ENCODE measurements around the gene CNTNAP5.

The CNTNAP5 gene

DNA sequence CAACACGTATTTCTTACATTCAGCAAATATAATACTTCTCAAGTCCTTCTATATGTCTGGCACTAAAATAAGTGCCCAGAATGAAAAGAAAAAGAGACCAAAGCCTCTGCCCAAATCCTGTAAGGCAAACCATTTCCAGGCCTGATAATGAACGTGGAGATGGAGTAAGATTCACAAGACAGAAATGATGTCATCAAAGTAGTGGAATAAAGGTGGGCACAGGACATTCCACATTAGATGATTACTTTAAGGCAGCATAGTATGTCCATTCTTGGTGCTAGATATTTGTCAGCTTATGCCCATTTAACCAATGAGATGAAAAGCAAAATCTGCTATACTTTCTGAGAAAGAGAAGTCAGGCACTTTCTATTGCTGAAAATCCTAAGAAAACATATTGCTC lies 38.5 kb downstream of the CNTNAP5 start:
- DNase-seq (ENCODE audit: low spot score), result no peak

DNA sequence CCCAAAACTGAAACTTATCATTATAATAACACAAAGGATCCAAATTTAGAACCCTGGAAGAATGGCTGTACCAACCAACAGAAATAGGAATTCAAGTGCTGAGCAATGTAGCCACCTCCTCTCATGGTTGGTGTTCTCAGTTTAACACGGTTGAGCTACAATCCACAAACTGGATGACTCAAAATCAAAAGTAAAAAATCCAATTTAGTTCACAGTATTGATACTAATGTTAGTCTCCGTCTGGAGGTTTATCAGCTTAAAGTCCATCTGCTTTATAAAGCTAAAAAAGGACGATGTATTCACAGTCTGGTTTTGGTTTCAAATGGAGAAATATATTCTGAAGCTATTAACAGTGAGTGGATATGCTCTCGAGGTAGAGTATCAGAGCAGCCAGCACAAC lies 40.5 kb downstream of the CNTNAP5 start:
- DNase-seq (ENCODE audit: low spot score), result no peak

DNA sequence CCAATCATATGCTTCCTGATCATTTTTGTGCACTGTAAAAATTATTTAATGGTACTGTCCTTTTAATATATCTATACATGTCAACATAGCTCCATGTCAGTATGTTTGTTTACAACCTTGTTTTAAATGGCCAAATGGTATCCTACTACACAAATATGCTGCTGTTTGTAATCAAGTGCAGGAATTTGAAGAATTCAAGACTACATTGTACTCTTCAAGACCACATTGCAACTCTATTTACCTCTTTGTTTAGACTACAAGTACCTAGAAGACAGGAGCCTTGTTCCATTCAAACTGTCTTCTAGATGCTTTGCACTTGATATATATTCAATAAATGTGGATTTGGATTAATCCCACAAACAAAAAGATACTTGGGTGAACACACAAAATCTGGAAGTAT lies 41.7 kb downstream of the CNTNAP5 start:
- no peak for DNase-seq (ENCODE audit: low spot score)

DNA sequence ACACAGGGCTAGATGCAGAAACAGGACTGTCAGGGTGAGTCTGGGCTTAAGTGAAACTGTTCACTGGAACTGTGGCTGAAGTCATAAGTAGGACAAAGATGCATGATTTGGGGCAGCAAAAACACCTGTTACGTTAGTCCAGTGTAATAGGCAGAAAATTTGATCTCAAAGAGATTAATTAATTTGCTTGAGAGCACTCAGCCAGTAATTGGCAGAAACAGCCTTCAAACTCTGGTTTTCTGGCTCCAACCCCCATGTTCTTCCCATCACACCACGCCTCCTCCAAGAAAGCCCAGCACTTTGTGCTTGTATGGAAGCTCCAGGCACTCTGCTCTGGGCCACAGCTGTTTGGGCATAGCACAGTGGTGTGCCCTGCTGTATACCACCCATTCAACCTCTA lies 54.0 kb downstream of the CNTNAP5 start:
- no peak for DNase-seq (ENCODE audit: low spot score)

DNA sequence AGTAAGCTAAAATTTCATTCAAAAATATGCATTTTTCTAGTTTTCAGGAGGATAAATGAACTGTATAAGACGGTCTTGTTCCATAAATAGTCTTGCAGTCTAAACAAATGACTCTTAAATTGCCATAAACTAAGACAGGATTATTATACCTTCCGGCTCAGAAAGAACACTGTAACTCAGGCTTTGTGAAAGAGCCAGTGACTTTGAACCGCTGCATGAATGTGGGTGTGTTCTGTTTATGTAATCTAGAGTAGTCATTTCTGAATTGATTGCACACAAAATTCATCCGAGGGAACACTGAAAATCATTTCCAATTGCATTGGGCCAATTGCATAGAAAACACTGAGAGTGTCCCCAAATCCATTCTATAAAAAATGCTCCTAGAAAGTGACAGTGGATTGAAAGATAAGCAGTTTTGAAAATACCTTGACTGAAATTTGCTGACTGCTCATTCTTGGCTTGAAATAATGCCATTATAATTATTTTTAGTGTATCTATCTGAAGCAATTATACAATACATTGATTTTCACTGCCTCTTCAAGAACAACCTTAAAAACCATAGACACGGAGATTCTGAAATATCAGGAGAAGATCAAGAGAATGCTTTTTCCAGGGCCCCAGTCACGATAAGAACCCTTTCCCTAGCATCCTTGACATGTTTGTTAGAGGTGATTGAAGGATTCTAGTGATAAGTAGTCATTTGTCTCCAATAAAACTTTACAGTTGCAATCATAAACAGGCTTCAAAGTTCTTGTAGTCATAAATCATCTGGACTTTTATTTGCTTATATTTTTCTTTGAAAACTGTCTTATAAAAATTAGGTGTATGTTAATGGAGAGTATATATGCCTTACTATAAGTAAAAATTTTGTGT lies 55.4 kb downstream of the CNTNAP5 start:
- no peak for DNase-seq (ENCODE audit: low spot score)

DNA sequence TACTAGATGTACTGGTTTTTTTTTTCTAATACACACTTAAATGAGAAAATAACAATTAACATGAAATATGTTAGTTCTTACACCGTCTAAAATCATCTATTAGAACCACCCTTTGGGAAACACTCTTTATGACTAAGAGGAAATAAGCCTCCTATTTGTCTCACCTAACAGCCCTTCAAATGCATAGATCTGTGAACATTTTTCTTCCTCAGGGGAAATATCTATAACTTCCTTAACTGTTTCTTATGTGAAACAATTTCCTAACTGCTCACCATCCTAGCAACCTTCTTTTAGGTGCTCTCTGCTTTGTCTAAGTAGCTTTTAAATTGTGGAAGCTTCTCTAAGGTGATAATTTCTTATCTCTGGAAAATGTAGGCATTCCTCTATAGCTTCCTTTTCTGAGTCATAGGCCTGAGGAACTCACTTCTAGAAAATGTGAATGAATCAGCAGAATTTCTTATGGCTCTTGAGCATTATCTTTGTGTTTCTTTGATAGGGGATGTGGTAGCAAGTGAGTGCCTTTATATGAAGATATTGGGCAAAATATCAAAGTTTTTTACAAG lies 56.1 kb downstream of the CNTNAP5 start:
- peak; percentile 37 for DNase-seq (ENCODE audit: low spot score)

DNA sequence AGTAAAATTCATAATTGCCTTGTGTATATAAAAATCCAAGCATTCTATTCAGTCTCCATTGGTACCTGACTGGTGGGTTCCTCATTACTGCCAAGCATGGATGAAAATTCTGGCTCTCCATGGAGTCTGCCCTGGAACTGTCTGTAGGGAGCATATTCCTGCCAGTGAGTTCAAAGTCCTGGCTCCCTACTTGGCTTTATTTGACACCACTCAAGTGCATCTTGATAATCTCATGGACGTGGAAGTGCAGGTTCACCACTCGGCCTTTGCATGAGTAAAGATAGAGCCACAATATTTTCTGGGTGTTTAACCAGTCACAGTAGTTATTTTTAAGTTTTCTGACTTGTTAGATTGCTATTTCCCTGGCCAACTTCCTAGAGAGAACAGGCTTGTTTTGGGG lies 63.5 kb downstream of the CNTNAP5 start:
- DNase-seq (ENCODE audit: low spot score), result no peak

DNA sequence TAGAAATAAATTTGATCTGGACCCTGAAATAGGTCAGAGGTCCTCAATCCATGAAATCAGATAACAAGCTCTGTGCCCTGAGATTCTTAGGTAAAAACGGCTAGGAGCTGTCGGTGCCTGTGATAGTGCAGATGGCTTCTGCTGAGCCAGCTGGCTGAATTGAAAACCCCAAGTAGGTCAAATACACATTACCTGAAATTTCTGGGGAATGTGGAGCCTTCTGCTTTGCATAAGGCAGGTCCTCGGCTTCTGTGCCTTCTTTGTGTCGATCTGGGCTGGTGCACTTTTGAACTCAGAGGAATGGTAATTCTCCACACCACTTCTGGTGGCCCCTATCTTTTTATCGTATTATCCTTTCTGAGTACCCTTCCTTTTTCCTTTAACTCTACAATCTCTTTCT lies 66.6 kb downstream of the CNTNAP5 start:
- DNase-seq (ENCODE audit: low spot score), result no peak

DNA sequence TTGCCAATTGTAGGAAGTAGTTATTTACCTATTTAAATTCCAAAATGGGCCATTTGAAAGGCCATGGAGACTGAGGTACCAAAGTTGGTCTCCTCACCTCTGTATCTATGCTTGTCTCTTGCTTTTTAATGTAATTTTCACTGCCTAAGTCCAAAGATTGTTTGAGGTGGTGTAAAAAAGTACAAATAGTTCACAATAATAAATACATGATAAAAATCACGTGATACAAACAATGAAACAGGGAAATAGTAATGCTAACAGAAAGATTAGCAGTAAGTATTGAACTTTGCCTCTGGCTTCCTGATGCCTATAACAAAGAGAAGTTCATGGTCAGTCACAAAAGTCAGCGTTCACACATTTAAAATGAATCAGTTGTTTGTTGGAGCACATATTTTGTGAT lies 67.6 kb downstream of the CNTNAP5 start:
- DNase-seq (ENCODE audit: low spot score), result no peak

DNA sequence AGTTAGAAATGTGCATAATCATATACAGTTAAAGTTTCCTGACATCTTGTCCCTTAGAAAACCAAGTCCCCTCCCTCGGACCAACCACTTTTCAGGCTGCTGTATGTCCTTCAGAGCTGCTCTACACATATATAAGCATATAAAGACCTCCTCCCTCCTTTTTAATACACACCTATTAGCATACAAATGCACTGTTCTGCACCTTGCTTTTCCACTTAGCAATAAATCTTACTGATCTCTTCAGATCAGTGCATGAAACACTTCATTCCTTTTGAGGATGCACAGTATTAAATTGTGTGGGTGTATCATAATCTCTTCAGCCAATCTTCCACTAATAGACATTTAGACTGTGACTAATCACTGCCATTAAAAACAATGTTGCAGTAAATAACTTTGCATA lies 79.8 kb downstream of the CNTNAP5 start:
- DNase-seq (ENCODE audit: low spot score), result no peak

DNA sequence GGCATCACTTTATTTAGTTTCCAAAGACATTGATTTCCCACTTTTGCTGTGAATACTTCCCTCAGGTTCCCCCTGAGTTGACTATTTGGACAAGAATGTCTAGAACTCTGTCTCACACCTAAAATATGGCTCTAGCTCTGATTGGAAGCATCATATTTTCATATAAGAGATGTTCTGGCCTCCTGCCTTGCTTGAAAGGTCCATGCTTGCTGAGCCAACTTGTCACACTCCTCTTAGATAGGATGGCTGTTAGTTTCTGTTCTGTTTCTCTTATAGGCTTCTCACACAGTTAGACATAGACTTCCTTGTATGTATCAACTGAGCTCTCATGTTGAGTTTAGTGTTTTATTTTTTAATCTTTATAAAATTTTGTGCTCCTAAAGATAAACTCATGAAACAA lies 87.1 kb downstream of the CNTNAP5 start:
- no peak for DNase-seq (ENCODE audit: low spot score)

DNA sequence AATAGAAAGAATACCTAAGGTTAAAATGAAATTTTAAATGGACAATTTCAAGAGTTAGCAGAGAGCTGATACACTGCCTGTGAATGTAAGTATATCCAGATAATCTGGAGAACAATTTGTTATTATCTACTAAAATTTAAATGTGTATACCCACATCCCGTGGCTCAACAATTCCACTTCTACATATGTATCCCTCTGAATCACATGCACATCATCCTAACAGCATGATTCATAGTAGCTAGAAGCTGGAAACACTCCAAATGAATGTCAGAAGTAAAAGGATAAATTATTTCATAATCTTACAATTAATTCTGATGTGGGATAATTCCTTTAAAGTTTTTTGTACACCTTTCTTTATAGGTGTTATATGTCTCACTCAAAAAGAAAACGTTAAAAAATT lies 87.9 kb downstream of the CNTNAP5 start:
- peak; percentile 28 for DNase-seq (ENCODE audit: low spot score)

DNA sequence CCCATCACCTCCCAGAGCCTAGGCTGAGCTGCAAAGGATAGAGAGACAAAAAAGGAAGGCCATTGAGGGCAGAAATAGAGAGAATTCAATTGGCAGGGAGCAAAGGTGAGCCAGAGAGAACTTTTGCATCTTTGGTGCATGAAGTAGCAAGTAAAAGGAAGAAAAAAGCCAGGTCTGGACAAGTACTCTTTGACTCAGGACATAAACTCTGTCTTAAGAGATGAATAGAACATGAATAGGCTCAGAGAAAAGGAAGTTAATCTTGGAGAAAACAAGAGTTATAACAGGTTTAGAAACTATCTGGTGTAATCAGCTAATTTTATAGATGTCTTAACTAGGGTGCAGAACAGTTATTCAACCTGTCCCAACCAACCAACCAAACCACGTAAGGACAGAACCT lies 95.2 kb downstream of the CNTNAP5 start:
- DNase-seq (ENCODE audit: low spot score), result no peak

DNA sequence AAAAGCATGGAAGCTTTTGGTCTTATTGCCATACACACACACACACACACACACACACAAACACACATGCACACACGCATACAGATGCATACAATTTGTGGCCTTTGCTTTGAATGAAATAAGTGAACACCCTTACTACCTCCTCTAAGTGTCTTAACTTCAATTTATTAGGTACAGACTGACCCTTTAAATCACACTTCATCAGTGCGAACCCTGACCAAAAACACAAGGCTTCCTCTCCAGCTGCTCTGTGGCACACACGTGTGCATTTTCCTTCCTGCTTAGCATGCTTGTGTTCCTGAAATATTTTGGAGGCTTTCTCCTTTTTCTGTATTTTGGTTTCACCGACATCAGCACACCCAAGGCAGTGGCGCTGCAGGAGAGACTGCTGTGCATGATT lies 96.0 kb downstream of the CNTNAP5 start:
- no peak for DNase-seq (ENCODE audit: low spot score)

DNA sequence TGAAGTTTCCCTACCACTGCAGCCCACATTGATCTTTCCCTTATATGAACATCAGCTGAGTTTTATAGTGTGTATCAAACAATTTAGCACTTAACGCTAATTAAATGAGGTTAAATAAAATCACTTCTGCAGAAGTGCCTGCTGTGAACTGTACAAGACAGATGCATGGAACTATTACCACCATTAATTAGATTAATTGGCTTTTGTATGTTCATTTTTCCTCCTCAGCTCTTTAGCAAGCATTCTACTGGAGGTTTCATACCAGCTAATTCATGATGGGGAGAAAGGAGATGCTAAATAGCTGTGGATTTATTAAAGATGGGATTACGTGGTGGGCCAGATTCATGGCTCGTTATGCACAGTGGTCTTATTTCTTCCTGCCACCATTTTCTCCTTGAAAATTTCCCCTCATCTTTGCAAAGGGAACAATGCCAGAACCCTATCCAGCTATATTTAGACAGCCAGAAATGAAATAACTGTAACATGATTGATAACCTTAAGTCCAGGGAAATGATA lies 96.7 kb downstream of the CNTNAP5 start:
- no peak for DNase-seq (ENCODE audit: low spot score)

DNA sequence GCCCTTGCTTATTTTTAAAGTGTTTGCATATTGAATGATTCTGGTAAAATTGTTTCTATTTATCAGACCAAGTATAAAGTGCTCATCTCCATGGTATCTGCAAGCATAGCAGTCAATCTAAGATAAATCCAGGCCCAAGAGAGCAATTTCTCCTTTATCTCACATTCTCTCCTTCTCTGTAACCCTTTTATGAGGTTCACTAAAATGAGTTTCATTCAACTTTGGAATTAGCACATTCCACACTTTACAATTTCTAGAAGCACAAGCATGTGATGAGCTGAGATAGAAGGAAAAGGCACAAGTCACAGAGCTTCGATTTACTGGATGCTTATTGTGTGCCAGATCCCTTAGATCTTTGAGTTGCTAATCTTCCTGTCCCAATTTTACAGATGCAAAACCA lies 97.3 kb downstream of the CNTNAP5 start:
- no peak for DNase-seq (ENCODE audit: low spot score)

DNA sequence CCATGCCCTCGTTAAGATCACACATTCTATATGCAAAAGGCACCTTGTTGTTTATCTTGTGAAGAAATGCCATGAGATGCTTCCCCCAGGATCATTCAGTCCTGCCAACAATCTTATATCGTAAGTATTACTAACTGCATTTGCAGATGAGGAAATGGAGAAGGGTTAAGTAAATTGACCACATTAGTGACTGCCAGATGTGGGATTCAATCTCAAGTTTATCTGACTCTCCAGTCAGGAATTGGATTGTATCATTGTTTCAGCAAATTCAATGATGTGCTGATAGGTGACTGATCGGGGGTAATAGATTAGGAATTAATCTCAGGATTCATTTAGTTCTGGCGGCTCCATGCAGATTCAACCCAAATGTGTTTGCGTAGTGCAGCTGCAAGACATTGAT lies 106.2 kb downstream of the CNTNAP5 start:
- DNase-seq (ENCODE audit: low spot score), result no peak

DNA sequence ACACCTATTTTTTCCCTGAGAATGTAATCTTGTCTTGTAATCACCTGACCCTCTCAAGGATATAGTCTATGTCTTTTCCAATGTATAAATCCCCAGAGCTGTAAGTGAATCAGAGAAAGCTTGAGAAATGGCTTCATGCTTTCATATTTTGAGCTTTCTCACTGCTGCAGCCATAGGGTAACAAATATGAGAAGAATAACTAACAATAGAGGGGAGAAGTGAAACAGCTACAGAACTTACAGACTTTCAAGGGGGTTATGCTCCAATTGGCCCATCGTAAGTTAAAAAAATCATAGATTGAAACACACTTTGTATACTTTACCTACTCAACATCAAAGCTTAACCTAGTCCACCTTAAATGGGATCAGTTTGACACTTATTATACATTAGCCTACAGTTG lies 111.0 kb downstream of the CNTNAP5 start:
- DNase-seq (ENCODE audit: low spot score), result no peak

DNA sequence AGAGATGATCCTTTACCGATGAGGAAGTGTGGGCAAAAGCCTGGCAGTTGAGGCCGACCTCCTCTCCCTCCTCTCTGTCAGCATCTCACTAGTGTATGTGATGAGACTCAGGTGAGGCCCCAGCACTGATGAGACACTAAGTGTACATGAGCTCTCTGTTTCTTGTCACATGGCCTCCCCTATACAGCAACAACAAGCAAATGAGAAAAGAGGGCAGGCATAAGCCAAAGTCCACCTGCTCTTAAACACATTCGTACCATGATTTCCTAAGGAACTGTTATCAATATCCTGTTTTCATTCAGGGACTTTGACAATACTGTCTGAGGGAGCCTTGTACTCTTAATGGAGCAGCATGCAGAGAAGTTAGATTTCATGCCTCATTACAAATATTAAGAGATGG lies 113.0 kb downstream of the CNTNAP5 start:
- DNase-seq (ENCODE audit: low spot score), result no peak

DNA sequence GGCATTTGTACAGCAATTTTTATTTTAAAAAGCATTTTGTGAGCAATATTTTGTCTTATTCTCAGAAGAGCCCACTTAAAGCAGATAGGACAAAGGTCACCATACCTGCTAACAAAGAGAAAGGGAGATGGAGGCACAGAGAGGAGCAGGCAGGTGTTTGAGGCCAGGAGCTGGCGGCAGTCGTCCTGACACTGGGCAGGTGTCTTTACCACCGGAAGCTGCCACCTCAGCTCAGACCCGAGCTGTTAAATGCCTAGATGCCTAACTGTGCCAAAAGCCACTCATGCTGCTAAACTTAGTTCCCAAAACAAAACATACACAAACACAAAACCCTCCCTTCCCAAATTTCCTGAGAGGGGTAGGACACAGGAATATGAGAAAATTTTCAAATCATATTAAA lies 120.9 kb downstream of the CNTNAP5 start:
- DNase-seq (ENCODE audit: low spot score), result no peak

DNA sequence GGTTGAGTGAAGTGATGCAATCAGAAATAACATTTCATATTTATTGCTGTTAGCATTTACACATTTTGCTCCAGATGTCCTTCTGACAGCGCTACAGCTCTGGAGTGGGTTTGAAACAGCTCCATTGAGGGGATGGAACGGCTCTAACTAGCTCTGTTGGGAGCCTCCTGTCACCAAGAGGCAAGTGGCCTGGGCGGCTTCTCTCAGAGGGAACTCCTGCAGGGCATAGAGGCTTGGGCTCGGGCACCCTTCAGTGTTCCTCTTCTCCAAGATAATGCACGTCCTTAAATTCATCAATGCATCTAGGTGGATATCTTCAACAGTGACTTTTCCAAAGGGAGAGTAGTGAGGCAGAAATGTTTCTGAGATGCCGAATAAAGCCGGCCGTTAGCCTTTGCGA lies 122.5 kb downstream of the CNTNAP5 start:
- no peak for DNase-seq (ENCODE audit: low spot score)

DNA sequence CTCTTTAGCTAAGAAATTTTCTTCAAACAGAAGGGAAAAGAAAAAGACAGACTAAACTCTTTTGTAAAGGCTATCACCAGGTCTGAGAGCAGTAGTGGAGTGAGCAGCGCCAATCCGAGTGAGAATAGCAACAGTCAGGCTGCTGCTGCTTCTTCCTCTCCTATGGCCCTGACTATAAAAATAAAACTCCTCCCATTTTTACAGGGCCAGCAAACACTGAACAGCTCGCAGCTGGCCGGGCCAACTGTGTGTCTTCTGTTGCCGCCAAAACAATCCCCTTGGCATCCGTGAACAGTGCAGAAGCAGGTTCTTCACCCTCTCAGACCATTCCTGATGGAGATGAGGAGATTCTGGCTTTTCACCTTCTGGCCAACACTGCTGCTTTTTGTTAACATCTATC lies 124.5 kb downstream of the CNTNAP5 start:
- no peak for DNase-seq (ENCODE audit: low spot score)

DNA sequence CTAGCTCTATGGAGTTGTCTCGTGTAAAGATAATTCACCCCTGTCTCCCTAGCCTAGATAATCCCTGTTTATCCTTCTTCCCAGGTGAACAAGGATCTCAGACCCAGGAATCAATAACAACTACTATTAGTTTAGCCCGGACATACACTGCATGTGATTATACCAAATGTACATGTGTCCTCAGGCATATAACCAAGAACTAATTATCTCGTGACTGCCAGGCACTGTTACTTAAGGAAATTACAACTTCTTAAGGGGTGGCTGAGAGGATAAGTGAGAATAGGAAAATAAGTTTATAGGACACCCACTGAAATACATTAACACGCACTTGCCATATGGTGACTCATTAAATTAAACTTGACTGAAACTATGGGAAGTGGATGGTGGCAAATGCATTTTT lies 126.6 kb downstream of the CNTNAP5 start:
- no peak for DNase-seq (ENCODE audit: low spot score)

DNA sequence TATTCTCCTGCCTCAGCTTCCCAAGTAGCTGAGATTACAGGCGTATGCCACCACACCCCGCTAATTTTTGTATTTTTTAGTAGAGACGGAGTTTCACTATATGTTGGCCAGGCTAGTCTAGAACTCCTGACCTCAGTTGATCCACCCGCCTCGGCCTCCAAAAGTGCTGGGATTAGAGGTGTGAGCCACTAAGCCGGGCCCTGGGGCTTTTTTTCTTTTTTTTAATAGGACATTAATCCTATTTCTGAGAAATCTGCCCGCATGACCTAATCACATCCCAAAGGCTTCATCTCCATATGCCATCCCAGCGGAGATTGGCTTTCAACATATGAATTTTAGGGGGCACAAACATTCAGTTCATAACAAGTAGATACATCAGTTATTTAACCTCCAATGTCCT lies 128.6 kb downstream of the CNTNAP5 start:
- DNase-seq (ENCODE audit: low spot score), result no peak
